HCT116 (cell line): ENCODE measurements around the gene GPR146.

ENCODE experiments used
- CTCF ChIP-seq, 3 experiments: fragments of 200-600 bp in 1 of 3; sonication (generic) in 1 of 3; IDR thresholded peaks in 2 of 3; conservative IDR thresholded peaks in 1 of 3; 2 replicates each; pipeline ENCODE4 v1.5.1; 2012 to 2017; ENCODE audit warnings: low read depth in 2 of 3, low read length in 2 of 3, antibody characterized with exemption in 1 of 3, borderline replicate concordance in 1 of 3, control low read depth in 1 of 3, mild to moderate bottlenecking in 1 of 3, mixed read lengths in 1 of 3, mixed run types in 1 of 3, moderate library complexity in 1 of 3; ENCODE audit not compliant: insufficient read depth in 1 of 3
- MAX ChIP-seq: IDR thresholded peaks from 2 replicates; pipeline ENCODE4 v1.6.1; 2012
- POLR2A ChIP-seq: IDR thresholded peaks from 2 replicates; pipeline ENCODE4 v1.7.0; 2011; ENCODE audit warnings: borderline replicate concordance; ENCODE audit not compliant: insufficient read depth, insufficient read length; ENCODE audit errors: extremely low read depth

- TF ChIP-seq POLR2A = no peak
- TF ChIP-seq CTCF (IDR thresholded peaks at IDR 0.05 in 2 of 3, conservative IDR thresholded peaks at IDR 0.05 in 1 of 3; ENCODE audit: borderline replicate concordance in 1 of 3, insufficient read depth in 1 of 3, low read depth in 2 of 3, low read length in 2 of 3) = no peak
- no peak for TF ChIP-seq MAX
Measured at GRCh38 chr7:1015196-1016121, 28.9 kb upstream of the GPR146 start.
